ENCODE data around the gene SULT1A2. TPM values are rescaled to one million over a fixed set of nuclear protein-coding genes. Genes with fewer than 3 reads are reported as not detected.
"Not testable (repeated sequence)": the region's sequence is repeated elsewhere in the genome, so short reads cannot be mapped to it uniquely, and the experiment has no call there.

SULT1A2 gene
- total RNA-seq (0.66 TPM), polyA plus RNA-seq (1.2 TPM)
- long read RNA-seq, donor 1, result 0 reads
- long read RNA-seq, donor 2, result 0 reads
- long read RNA-seq, donor 3, result 0 reads
- long read RNA-seq, donor 4, result 0 reads
- long read RNA-seq, donor 5, partial matches to known transcripts, result 0 of 1 reads
- long read RNA-seq, donor 5, other reads (novel, unspliced or antisense), result 0 of 1 reads
- long read RNA-seq, donor 6, result 0 reads
- long read RNA-seq, donor 7, result 0 reads
- long read RNA-seq, donor 8, result 0 reads
- long read RNA-seq, donor 9, result 0 reads
- long read RNA-seq, donor 10, result 0 reads

GRCh38 chr16:28596840-28597691 is at the start of gene SULT1A2:
Gene SULT1A2 (minus strand): TSS chr16:28597050. CDS start chr16:28595930, 1,120 bp downstream.
- Histone ChIP-seq H3K4me3 (ENCODE audit: low read length in 2 of 2) (no peak within 1 kb of the TSS), H3K27ac (ENCODE audit: low read depth in 1 of 2, low read length in 1 of 2) (no peak within 1 kb of the TSS), H3K4me1 (ENCODE audit: control insufficient read depth in 2 of 2, insufficient read depth in 2 of 2, low read length in 2 of 2) (peaks cover 0 to 12% of the 10 kb centered on the region in 2 donors), H3K9me3 (ENCODE audit: control insufficient read depth in 2 of 2, insufficient read depth in 1 of 2, low read length in 1 of 2) (no peaks in the 10 kb centered on the region), H3K36me3 (ENCODE audit: control insufficient read depth in 2 of 2, insufficient read depth in 2 of 2, low read length in 1 of 2) (peaks cover 0 to 4% of the 10 kb centered on the region in 2 donors), H3K27me3 (ENCODE audit: control insufficient read depth in 2 of 2, insufficient read depth in 1 of 2, low read length in 1 of 2) (no peaks in the 10 kb centered on the region)
- 76% methylated on average over 11 of the region's 11 CpGs for WGBS
- DNase-seq (ENCODE audit: low read depth in 6 of 9, low spot score in 9 of 9), result no peak

GRCh38 chr16:28639959-28640358 is 43.1 kb upstream of the SULT1A2 start:
- 83% methylated on average over 2 of the region's 2 CpGs for WGBS
- H3K4me1 ChIP-seq (ENCODE audit: control insufficient read depth in 2 of 2, insufficient read depth in 2 of 2, low read length in 2 of 2); DNase-seq (ENCODE audit: low read depth in 6 of 9, low spot score in 9 of 9); H3K36me3 ChIP-seq (ENCODE audit: control insufficient read depth in 2 of 2, insufficient read depth in 2 of 2, low read length in 1 of 2); H3K9me3 ChIP-seq (ENCODE audit: control insufficient read depth in 2 of 2, insufficient read depth in 1 of 2, low read length in 1 of 2); H3K4me3 ChIP-seq (ENCODE audit: low read length in 2 of 2); H3K27ac ChIP-seq (ENCODE audit: low read depth in 1 of 2, low read length in 1 of 2); H3K27me3 ChIP-seq (ENCODE audit: control insufficient read depth in 2 of 2, insufficient read depth in 1 of 2, low read length in 1 of 2): not testable (repeated sequence)

- not testable (repeated sequence) for H3K9me3 ChIP-seq (ENCODE audit: control insufficient read depth in 2 of 2, insufficient read depth in 1 of 2, low read length in 1 of 2); H3K4me3 ChIP-seq (ENCODE audit: low read length in 2 of 2); H3K4me1 ChIP-seq (ENCODE audit: control insufficient read depth in 2 of 2, insufficient read depth in 2 of 2, low read length in 2 of 2); H3K27ac ChIP-seq (ENCODE audit: low read depth in 1 of 2, low read length in 1 of 2); H3K36me3 ChIP-seq (ENCODE audit: control insufficient read depth in 2 of 2, insufficient read depth in 2 of 2, low read length in 1 of 2); DNase-seq (ENCODE audit: low read depth in 6 of 9, low spot score in 9 of 9); H3K27me3 ChIP-seq (ENCODE audit: control insufficient read depth in 2 of 2, insufficient read depth in 1 of 2, low read length in 1 of 2)
- WGBS, result 61% methylated on average over 4 of the region's 5 CpGs
Observed at GRCh38 chr16:28638359-28638758, 41.5 kb upstream of the SULT1A2 start.

- DNase-seq (ENCODE audit: low read depth in 6 of 9, low spot score in 9 of 9); H3K27me3 ChIP-seq (ENCODE audit: control insufficient read depth in 2 of 2, insufficient read depth in 1 of 2, low read length in 1 of 2); H3K4me1 ChIP-seq (ENCODE audit: control insufficient read depth in 2 of 2, insufficient read depth in 2 of 2, low read length in 2 of 2); H3K9me3 ChIP-seq (ENCODE audit: control insufficient read depth in 2 of 2, insufficient read depth in 1 of 2, low read length in 1 of 2); H3K36me3 ChIP-seq (ENCODE audit: control insufficient read depth in 2 of 2, insufficient read depth in 2 of 2, low read length in 1 of 2); H3K27ac ChIP-seq (ENCODE audit: low read depth in 1 of 2, low read length in 1 of 2); H3K4me3 ChIP-seq (ENCODE audit: low read length in 2 of 2): not testable (repeated sequence)
- WGBS, result no CpG with 5 or more reads among the region's 1 CpG
Observed at GRCh38 chr16:28637765-28638164, 40.9 kb upstream of the SULT1A2 start, which contains the start of gene NPIPB8. Gene NPIPB8 (plus strand): TSS chr16:28638065. CDS start chr16:28638361, 296 bp downstream.

- H3K9me3 ChIP-seq (ENCODE audit: control insufficient read depth in 2 of 2, insufficient read depth in 1 of 2, low read length in 1 of 2); H3K4me3 ChIP-seq (ENCODE audit: low read length in 2 of 2); DNase-seq (ENCODE audit: low read depth in 6 of 9, low spot score in 9 of 9); H3K27me3 ChIP-seq (ENCODE audit: control insufficient read depth in 2 of 2, insufficient read depth in 1 of 2, low read length in 1 of 2); H3K27ac ChIP-seq (ENCODE audit: low read depth in 1 of 2, low read length in 1 of 2); H3K4me1 ChIP-seq (ENCODE audit: control insufficient read depth in 2 of 2, insufficient read depth in 2 of 2, low read length in 2 of 2); H3K36me3 ChIP-seq (ENCODE audit: control insufficient read depth in 2 of 2, insufficient read depth in 2 of 2, low read length in 1 of 2): not testable (repeated sequence)
- WGBS, result 94% methylated on average over 5 of the region's 5 CpGs
Observed at GRCh38 chr16:28636093-28636823, 39.4 kb upstream of the SULT1A2 start.

GRCh38 chr16:28630905-28631304 is 34.1 kb upstream of the SULT1A2 start:
- H3K27me3 ChIP-seq (ENCODE audit: control insufficient read depth in 2 of 2, insufficient read depth in 1 of 2, low read length in 1 of 2); H3K9me3 ChIP-seq (ENCODE audit: control insufficient read depth in 2 of 2, insufficient read depth in 1 of 2, low read length in 1 of 2); H3K36me3 ChIP-seq (ENCODE audit: control insufficient read depth in 2 of 2, insufficient read depth in 2 of 2, low read length in 1 of 2); H3K4me1 ChIP-seq (ENCODE audit: control insufficient read depth in 2 of 2, insufficient read depth in 2 of 2, low read length in 2 of 2); H3K4me3 ChIP-seq (ENCODE audit: low read length in 2 of 2); H3K27ac ChIP-seq (ENCODE audit: low read depth in 1 of 2, low read length in 1 of 2); DNase-seq (ENCODE audit: low read depth in 6 of 9, low spot score in 9 of 9): not testable (repeated sequence)
- 90% methylated on average over 4 of the region's 5 CpGs for WGBS

GRCh38 chr16:28623172-28623711 is 26.4 kb upstream of the SULT1A2 start:
- DNase-seq (ENCODE audit: low read depth in 6 of 9, low spot score in 9 of 9), result peak in 8 of 9 donors; percentile 29 to 79 (median 36)
- no peak overlapping the region for H3K27ac ChIP-seq (ENCODE audit: low read depth in 1 of 2, low read length in 1 of 2)

GRCh38 chr16:28622532-28623171 is 25.8 kb upstream of the SULT1A2 start:
- not testable (repeated sequence) for H3K27ac ChIP-seq (ENCODE audit: low read depth in 1 of 2, low read length in 1 of 2); H3K9me3 ChIP-seq (ENCODE audit: control insufficient read depth in 2 of 2, insufficient read depth in 1 of 2, low read length in 1 of 2); H3K36me3 ChIP-seq (ENCODE audit: control insufficient read depth in 2 of 2, insufficient read depth in 2 of 2, low read length in 1 of 2); H3K4me1 ChIP-seq (ENCODE audit: control insufficient read depth in 2 of 2, insufficient read depth in 2 of 2, low read length in 2 of 2); H3K27me3 ChIP-seq (ENCODE audit: control insufficient read depth in 2 of 2, insufficient read depth in 1 of 2, low read length in 1 of 2); DNase-seq (ENCODE audit: low read depth in 6 of 9, low spot score in 9 of 9)
- 44% methylated on average over 24 of the region's 24 CpGs for WGBS
- peak overlapping the region; percentile 49 to 70 for H3K4me3 ChIP-seq (ENCODE audit: low read length in 2 of 2)

More at GRCh38 chr16:28623172-28623711, 26.4 kb upstream of the SULT1A2 start:
- Histone ChIP-seq H3K36me3 (ENCODE audit: control insufficient read depth in 2 of 2, insufficient read depth in 2 of 2, low read length in 1 of 2) (peaks cover 0 to 7% of the 10 kb centered on the region in 2 donors), H3K4me3 (ENCODE audit: low read length in 2 of 2) (peak overlapping the region; percentile 49 to 70), H3K4me1 (ENCODE audit: control insufficient read depth in 2 of 2, insufficient read depth in 2 of 2, low read length in 2 of 2) (peaks cover 2 to 6% of the 10 kb centered on the region in 2 donors), H3K27me3 (ENCODE audit: control insufficient read depth in 2 of 2, insufficient read depth in 1 of 2, low read length in 1 of 2) (no peaks in the 10 kb centered on the region), H3K9me3 (ENCODE audit: control insufficient read depth in 2 of 2, insufficient read depth in 1 of 2, low read length in 1 of 2) (no peaks in the 10 kb centered on the region)
- WGBS, result under 1% methylated on average over 68 of the region's 68 CpGs

Measured in thymus (tissue), 14 donors.